Fibroblast of lung (primary cell): ENCODE measurements around the gene PCSK2.

Experiments
- EZH2 ChIP-seq: IDR thresholded peaks from 2 replicates; pipeline ENCODE4 v1.5.1; 2012; ENCODE audit warnings: low read length, control low read depth, mild to moderate bottlenecking; ENCODE audit errors: missing control alignments
- TF ChIP-seq, protein P1 (sequence below), 2 donors: IDR thresholded peaks in 1 of 2; conservative IDR thresholded peaks in 1 of 2; 1 replicate in 1 of 2; 2 replicates in 1 of 2; pipeline ENCODE4 v1.5.1; 2011 to 2012; ENCODE audit warnings: low read length in 2 of 2, control low read depth in 1 of 2, inconsistent platforms in 1 of 2, low read depth in 1 of 2, mild to moderate bottlenecking in 1 of 2

DNA sequence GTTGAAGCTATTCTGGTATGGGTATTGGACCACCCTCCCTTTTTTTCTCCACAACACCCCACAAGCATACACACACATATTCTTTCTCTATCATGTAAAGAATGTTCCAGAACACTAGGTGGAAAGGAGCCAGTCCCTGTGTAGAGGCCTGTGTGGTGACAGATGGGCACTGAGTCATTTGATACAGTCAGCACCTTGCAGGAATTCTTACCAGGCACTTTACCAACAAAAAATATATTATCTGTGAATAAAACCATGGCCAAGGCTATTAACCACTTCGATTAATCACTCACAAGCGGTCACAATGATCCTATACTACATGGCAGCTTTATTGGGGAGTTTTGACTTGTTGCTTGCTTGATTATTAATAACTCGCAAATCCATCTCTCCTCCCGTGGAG, 154.9 kb downstream of the PCSK2 start:
- TF ChIP-seq, protein P1, sequence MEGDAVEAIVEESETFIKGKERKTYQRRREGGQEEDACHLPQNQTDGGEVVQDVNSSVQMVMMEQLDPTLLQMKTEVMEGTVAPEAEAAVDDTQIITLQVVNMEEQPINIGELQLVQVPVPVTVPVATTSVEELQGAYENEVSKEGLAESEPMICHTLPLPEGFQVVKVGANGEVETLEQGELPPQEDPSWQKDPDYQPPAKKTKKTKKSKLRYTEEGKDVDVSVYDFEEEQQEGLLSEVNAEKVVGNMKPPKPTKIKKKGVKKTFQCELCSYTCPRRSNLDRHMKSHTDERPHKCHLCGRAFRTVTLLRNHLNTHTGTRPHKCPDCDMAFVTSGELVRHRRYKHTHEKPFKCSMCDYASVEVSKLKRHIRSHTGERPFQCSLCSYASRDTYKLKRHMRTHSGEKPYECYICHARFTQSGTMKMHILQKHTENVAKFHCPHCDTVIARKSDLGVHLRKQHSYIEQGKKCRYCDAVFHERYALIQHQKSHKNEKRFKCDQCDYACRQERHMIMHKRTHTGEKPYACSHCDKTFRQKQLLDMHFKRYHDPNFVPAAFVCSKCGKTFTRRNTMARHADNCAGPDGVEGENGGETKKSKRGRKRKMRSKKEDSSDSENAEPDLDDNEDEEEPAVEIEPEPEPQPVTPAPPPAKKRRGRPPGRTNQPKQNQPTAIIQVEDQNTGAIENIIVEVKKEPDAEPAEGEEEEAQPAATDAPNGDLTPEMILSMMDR (conservative IDR thresholded peaks at IDR 0.05 in 1 of 2, IDR thresholded peaks at IDR 0.05 in 1 of 2; ENCODE audit: low read depth in 1 of 2, low read length in 2 of 2) = no peak
- no peak for TF ChIP-seq EZH2
